GM21526 (cell line): Measurements from ENCODE around the gene SPATA20.

Experiments
- ATAC-seq: cut with Tn5 transposase; IDR thresholded peaks from one replicate; pipeline ENCODE4 v1.9.1; 2021; ENCODE audit warnings: moderate library complexity; ENCODE audit not compliant: unreplicated experiment, low FRiP score

SPATA20 gene

DNA sequence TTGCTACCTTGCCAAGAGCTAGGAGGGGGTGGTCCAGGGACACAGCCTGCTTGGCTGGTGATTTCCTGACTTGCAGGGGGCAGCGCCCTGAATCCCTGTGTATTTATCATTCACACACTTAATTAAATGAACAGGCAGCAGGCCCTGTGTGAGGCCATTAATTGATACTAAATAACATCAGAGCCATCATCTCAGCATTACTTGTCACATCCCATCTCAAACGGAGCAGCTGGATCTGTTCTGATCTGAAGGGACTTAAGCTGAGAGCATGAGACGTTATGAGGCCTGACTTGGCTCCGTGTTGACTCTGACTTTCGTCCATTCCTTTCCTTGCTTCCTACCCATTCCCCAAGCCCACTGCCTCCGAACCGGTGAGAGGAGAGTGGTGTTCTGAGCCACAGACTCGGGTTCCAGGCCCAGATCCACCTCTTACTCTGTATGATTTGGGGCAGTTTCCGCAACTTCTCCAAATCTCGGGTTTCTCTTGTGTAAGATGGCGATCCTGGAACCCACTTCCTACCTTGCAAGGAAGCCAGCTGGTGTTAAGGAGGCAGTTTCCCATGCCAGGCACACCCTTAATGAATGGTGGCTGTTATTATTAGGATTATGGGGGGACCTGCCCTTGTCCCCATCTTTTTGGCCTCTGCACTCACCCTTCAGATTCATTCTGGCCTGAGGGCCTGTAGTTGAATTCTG, 47.3 kb downstream of the SPATA20 start:
- no peak for ATAC-seq

GRCh38 chr17:50594892-50595291, 47.9 kb downstream of the SPATA20 start:
- no peak for ATAC-seq

DNA sequence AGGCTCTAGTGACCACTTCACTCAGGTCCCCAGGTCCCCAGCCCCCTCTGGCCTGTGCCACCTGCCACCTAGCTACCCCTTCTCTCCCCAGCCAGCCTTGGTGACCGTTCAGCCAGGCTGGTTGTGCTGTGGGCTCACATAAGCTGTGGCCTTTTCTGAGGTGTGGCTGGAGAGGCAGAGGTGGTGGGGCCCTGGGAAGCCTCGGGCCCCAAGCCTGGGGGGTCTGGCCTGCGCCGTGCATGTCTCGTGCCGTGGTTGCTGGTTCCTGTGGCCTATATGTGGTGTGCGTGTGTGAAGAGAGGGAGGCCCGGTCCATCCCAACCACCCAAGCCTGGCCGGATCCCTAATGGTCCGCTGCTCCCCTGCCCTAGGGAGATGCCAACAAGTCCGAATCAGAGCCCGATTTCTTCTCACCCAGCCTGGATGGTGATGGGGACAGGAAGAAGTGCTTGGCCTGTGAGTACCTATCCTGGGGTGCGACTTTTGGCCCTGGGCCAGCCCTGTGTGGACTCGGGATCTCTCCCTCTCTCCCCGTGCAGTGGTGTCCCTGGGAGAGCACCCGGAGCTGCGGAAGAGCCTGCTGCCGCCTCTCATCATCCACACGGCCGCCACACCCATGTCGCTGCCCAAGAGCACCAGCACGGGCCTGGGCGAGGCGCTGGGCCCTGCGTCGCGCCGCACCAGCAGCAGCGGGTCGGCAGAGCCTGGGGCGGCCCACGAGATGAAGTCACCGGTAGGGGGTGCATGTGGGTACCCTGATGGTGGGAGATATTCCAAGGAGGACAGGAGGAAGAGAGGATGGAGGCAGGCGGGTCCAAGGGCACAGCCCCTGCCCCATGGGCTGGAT, 49.4 kb downstream of the SPATA20 start:
- ATAC-seq: no peak

DNA sequence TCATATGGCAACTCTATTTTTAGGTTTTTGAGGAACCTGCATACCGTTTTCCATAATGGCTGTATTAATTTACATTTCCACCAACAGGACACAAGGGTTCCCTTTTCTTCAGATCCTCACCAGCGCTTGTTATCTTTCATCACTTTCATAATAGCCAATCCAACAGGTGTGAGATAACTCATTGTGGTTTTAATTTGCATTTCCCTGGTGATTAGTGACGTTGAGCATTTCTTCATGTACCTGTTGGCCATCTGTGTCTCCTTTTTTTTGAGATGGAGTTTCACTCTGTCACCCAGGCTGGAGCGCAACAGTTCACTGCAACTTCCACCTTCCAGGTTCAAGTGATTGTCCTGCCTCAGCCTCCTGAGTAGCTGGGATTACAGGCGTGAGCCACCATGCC, 51.5 kb downstream of the SPATA20 start:
- ATAC-seq: no peak

DNA sequence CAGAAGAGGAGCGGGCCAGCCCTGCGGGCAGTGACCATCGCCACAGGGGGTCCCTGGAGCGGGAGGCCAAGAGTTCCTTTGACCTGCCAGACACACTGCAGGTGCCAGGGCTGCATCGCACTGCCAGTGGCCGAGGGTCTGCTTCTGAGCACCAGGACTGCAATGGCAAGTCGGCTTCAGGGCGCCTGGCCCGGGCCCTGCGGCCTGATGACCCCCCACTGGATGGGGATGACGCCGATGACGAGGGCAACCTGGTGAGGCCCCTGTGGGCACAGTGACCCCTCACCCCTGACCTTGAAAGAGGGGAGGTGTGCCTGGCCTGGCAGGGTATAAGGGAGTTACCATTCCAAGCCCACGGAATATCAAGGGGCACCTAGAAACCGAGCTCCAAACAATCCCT, 52.6 kb downstream of the SPATA20 start:
- ATAC-seq: no peak

- no peak for ATAC-seq
Measured at GRCh38 chr17:50601823-50602375, 54.9 kb downstream of the SPATA20 start.

- ATAC-seq: no peak
Measured at GRCh38 chr17:50602836-50603235, 55.9 kb downstream of the SPATA20 start.

- no peak for ATAC-seq
Measured at GRCh38 chr17:50603340-50603739, 56.4 kb downstream of the SPATA20 start.

GRCh38 chr17:50604513-50604912, 57.5 kb downstream of the SPATA20 start:
- ATAC-seq: no peak

GRCh38 chr17:50605429-50605828, 58.5 kb downstream of the SPATA20 start:
- ATAC-seq: no peak
